ENCODE data around the gene CX3CL1. TPM values are rescaled to one million over a fixed set of nuclear protein-coding genes. Genes with fewer than 3 reads are reported as not detected.

The CX3CL1 gene
- total RNA-seq, 2 donors from 2014 or later: 106 to 117 TPM

GRCh38 chr16:57407521-57408353 lies 35.4 kb downstream of the CX3CL1 start:
- no peak overlapping the region for H3K4me3 ChIP-seq
- TF ChIP-seq CTCF (IDR thresholded peaks at IDR 0.05): no peak
- H3K27ac ChIP-seq: no peak overlapping the region
- peaks cover 0 to 19% of the 10 kb centered on the region in 2 donors for H3K4me1 ChIP-seq (ENCODE audit: control insufficient read depth in 1 of 2, low read depth in 2 of 2)
- H3K9me3 ChIP-seq: no peaks in the 10 kb centered on the region
- no peaks in the 10 kb centered on the region for H3K36me3 ChIP-seq
- DNase-seq (ENCODE audit: low spot score) (no peak), ATAC-seq (ENCODE audit: insufficient number of reproducible peaks, low FRiP score, low read depth) (no peak)
- no peaks in the 10 kb centered on the region for H3K27me3 ChIP-seq (replicated peaks; ENCODE audit: insufficient read depth)

GRCh38 chr16:57409065-57409464 lies 36.8 kb downstream of the CX3CL1 start:
- no peaks in the 10 kb centered on the region for H3K27me3 ChIP-seq (replicated peaks; ENCODE audit: insufficient read depth)
- DNase-seq (ENCODE audit: low spot score) (no peak), ATAC-seq (ENCODE audit: insufficient number of reproducible peaks, low FRiP score, low read depth) (no peak)
- H3K27ac ChIP-seq: no peak overlapping the region
- no peak for TF ChIP-seq CTCF (IDR thresholded peaks at IDR 0.05)
- no peak overlapping the region for H3K4me3 ChIP-seq
- no peaks in the 10 kb centered on the region for H3K9me3 ChIP-seq
- H3K36me3 ChIP-seq: no peaks in the 10 kb centered on the region
- peaks cover 0 to 19% of the 10 kb centered on the region in 2 donors for H3K4me1 ChIP-seq (ENCODE audit: control insufficient read depth in 1 of 2, low read depth in 2 of 2)

DNA sequence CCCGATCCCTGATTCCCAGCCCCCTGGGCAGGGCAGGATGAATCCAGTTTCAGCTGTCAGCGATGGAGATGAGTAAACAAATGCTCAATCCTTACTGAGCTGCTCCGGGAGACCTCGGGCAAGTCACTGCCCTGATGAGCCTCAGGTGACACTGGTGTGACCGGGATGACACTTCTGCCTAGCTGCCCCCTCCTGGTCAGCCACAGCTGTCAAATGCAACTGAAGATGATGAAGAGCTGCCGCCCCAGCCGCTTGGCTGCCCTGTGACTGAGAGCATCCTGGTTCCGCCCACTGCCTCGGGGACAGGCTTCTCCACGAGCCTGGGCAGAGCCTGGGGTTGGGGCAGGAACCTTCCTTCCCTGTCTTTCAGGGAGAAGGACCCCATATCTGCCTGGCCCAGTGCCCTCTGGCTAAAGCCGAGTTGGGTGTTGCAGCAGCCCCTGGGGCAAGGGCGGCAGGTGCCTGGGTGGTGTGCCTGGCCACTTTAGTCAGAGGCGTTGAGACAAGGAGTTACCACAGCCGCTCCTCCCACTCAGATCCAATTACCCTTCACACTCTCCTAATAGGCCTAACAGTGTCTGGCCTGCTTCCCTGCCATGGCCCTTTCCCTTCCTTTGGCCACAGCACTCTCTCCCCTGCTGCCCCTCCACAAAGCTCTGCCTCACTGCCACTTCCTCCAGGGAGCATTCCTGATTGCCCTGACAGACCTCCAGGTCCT lies 37.7 kb downstream of the CX3CL1 start:
- H3K4me1 ChIP-seq (ENCODE audit: control insufficient read depth in 1 of 2, low read depth in 2 of 2): peaks cover 0 to 19% of the 10 kb centered on the region in 2 donors
- H3K36me3 ChIP-seq: no peaks in the 10 kb centered on the region
- no peak overlapping the region for H3K27ac ChIP-seq
- no peak for TF ChIP-seq CTCF (IDR thresholded peaks at IDR 0.05)
- no peak overlapping the region for H3K4me3 ChIP-seq
- DNase-seq (ENCODE audit: low spot score) (no peak), ATAC-seq (ENCODE audit: insufficient number of reproducible peaks, low FRiP score, low read depth) (no peak)
- no peaks in the 10 kb centered on the region for H3K27me3 ChIP-seq (replicated peaks; ENCODE audit: insufficient read depth)
- no peaks in the 10 kb centered on the region for H3K9me3 ChIP-seq

DNA sequence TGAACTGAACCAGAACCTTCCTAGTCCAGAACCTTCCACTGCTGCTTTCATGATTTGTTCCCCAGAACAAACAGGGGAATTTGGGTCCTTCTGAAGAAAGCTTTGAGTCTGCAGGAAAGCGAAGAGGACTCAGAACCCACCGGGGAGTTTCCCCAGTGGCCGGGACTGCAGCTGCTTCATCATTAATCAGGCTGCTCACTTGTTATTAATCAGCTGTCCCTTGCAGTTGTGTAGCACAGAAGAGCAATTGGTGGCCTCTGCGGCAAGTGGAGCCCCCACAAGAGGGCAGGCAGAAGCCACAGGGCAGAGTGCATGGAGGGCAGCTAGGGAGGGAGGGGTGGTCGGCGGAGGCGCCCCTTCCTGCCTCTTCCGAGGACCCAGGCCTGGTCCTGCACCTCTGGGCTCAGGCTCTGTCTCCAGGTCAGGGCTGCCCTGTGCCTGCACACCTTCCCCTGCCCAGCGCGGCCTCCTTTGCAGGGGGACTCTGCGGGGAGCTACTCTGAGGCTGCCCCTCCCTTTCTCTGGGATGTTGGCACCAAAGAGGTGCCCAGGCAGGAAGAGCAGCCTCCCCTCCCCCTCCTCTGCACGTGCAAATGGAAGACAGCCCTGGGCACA lies 39.2 kb downstream of the CX3CL1 start:
- DNase-seq (ENCODE audit: low spot score) (no peak), ATAC-seq (ENCODE audit: insufficient number of reproducible peaks, low FRiP score, low read depth) (no peak)
- no peak for TF ChIP-seq CTCF (IDR thresholded peaks at IDR 0.05)
- Histone ChIP-seq H3K4me3 (no peak overlapping the region), H3K9me3 (no peaks in the 10 kb centered on the region), H3K27ac (no peak overlapping the region), H3K27me3 (replicated peaks; ENCODE audit: insufficient read depth) (no peaks in the 10 kb centered on the region), H3K4me1 (ENCODE audit: control insufficient read depth in 1 of 2, low read depth in 2 of 2) (peaks cover 1 to 18% of the 10 kb centered on the region in 2 donors), H3K36me3 (no peaks in the 10 kb centered on the region)

DNA sequence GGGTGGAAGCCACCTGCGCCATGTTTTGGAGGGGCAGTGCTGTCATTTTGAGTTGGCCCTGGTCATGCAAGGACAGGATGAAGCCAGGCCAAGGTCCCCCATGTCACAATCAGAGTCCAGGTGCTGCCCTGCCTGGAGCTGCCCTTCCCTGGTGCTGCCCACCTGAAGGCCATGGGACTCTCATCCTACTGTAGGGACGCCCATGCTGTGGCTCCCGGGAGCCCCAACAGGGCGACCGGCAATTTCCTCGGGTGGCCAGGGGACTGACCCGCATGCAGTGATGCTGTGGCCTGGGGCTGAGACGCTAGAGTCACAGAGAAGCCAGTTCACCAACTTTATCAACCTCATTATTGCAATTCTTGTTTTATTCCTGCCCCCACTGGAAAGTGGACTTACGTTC lies 40.3 kb downstream of the CX3CL1 start:
- ATAC-seq (ENCODE audit: insufficient number of reproducible peaks, low FRiP score, low read depth): no peak
- Histone ChIP-seq H3K4me1 (ENCODE audit: control insufficient read depth in 1 of 2, low read depth in 2 of 2) (peaks cover 3 to 24% of the 10 kb centered on the region in 2 donors), H3K27me3 (replicated peaks; ENCODE audit: insufficient read depth) (no peaks in the 10 kb centered on the region), H3K9me3 (no peaks in the 10 kb centered on the region), H3K27ac (no peak overlapping the region), H3K36me3 (no peaks in the 10 kb centered on the region), H3K4me3 (no peak overlapping the region)
- no peak for DNase-seq (ENCODE audit: low spot score)
- TF ChIP-seq CTCF (IDR thresholded peaks at IDR 0.05): no peak
